Ectodermal cell (in vitro differentiated cells): ENCODE data around the gene CDC123.
"Not testable (repeated sequence)": the region's sequence is repeated elsewhere in the genome, so short reads cannot be mapped to it uniquely, and the experiment has no call there.

Experiments used
- H3K27ac ChIP-seq: 2 replicates; pipeline ENCODE4 v1.7.0; 2013; ENCODE audit warnings: mild to moderate bottlenecking, low read depth, low read length; ENCODE audit not compliant: insufficient read depth, poor library complexity, severe bottlenecking
- H3K27me3 ChIP-seq: 2 replicates; pipeline ENCODE4 v1.7.0; 2013; ENCODE audit warnings: mild to moderate bottlenecking, low read length; ENCODE audit not compliant: insufficient read depth, control insufficient read depth, poor library complexity, severe bottlenecking
- H3K36me3 ChIP-seq: one replicate; pipeline ENCODE4 v1.7.0; 2013; ENCODE audit warnings: low read length; ENCODE audit not compliant: control insufficient read depth, insufficient read depth
- H3K4me1 ChIP-seq: one replicate; pipeline ENCODE4 v1.7.0; 2013; ENCODE audit warnings: low read length; ENCODE audit not compliant: control insufficient read depth, insufficient read depth
- H3K4me3 ChIP-seq: 2 replicates; pipeline ENCODE4 v1.7.0; 2013; ENCODE audit warnings: low read depth, low read length, control low read depth; ENCODE audit not compliant: insufficient read depth
- H3K9me3 ChIP-seq: 2 replicates; pipeline ENCODE4 v1.7.0; 2013; ENCODE audit warnings: mild to moderate bottlenecking, low read length, moderate library complexity; ENCODE audit not compliant: control insufficient read depth
- WGBS, 2 experiments: methylation state at CpG; one replicate each; pipeline ENCODE4 v1.1.7; 2013; ENCODE audit warnings: missing lambda C conversion rate in 2 of 2; 5-methylcytosine and 5-hydroxymethylcytosine counted together

CDC123 gene

GRCh38 chr10:12225444-12225843 lies 29.5 kb downstream of the CDC123 start:
- H3K27ac ChIP-seq, result no peak overlapping the region
- no peak overlapping the region for H3K4me3 ChIP-seq
- peaks cover 40% of the 10 kb centered on the region for H3K36me3 ChIP-seq
- H3K27me3 ChIP-seq, result no peaks in the 10 kb centered on the region
- WGBS, 2 experiments, result 88 to 100% methylated on average over 2 of the region's 2 CpGs
- no peaks in the 10 kb centered on the region for H3K9me3 ChIP-seq
- H3K4me1 ChIP-seq, result no peaks in the 10 kb centered on the region

- H3K4me3 ChIP-seq, H3K27ac ChIP-seq, H3K4me1 ChIP-seq, H3K9me3 ChIP-seq, H3K27me3 ChIP-seq: not testable (repeated sequence)
- peaks cover 40% of the 10 kb centered on the region for H3K36me3 ChIP-seq
- 93 to 95% methylated on average over 28 of the region's 28 CpGs for WGBS, 2 experiments
These were observed 30.4 kb downstream of the CDC123 start for GRCh38 chr10:12226438-12226837.

- no peaks in the 10 kb centered on the region for H3K27me3 ChIP-seq
- H3K9me3 ChIP-seq, result no peaks in the 10 kb centered on the region
- peaks cover 23% of the 10 kb centered on the region for H3K36me3 ChIP-seq
- no peaks in the 10 kb centered on the region for H3K4me1 ChIP-seq
- H3K27ac ChIP-seq, result no peak overlapping the region
- 94 to 96% methylated on average over 11 of the region's 11 CpGs for whole genome bisulfite sequencing, 2 experiments
- no peak overlapping the region for H3K4me3 ChIP-seq
These were observed 32.9 kb downstream of the CDC123 start for GRCh38 chr10:12228851-12229250.

- H3K4me1 ChIP-seq, H3K9me3 ChIP-seq, H3K27ac ChIP-seq, H3K27me3 ChIP-seq, H3K4me3 ChIP-seq: not testable (repeated sequence)
- peaks cover 48% of the 10 kb centered on the region for H3K36me3 ChIP-seq
- WGBS, 2 experiments, result 91 to 99% methylated on average over 5 of the region's 5 CpGs
These were observed 38.7 kb downstream of the CDC123 start for GRCh38 chr10:12234687-12235086.

- Histone ChIP-seq H3K27me3 (no peaks in the 10 kb centered on the region), H3K27ac (no peak overlapping the region), H3K36me3 (peaks cover 45% of the 10 kb centered on the region), H3K4me3 (no peak overlapping the region), H3K9me3 (no peaks in the 10 kb centered on the region), H3K4me1 (no peaks in the 10 kb centered on the region)
- 96 to 97% methylated on average over 3 of the region's 3 CpGs for whole genome bisulfite sequencing, 2 experiments
These were observed 39.2 kb downstream of the CDC123 start for GRCh38 chr10:12235116-12235694.

- Histone ChIP-seq H3K4me3 (no peak overlapping the region), H3K9me3 (no peaks in the 10 kb centered on the region), H3K36me3 (peaks cover 51% of the 10 kb centered on the region), H3K4me1 (no peaks in the 10 kb centered on the region), H3K27ac (no peak overlapping the region), H3K27me3 (no peaks in the 10 kb centered on the region)
- WGBS, 2 experiments, result 95% methylated on average over 4 of the region's 4 CpGs
These were observed 39.8 kb downstream of the CDC123 start for GRCh38 chr10:12235796-12236195.

GRCh38 chr10:12237265-12238220 lies 41.6 kb downstream of the CDC123 start:
- peaks cover 52% of the 10 kb centered on the region for H3K36me3 ChIP-seq
- H3K27ac ChIP-seq, result no peak overlapping the region
- no peaks in the 10 kb centered on the region for H3K27me3 ChIP-seq
- no peaks in the 10 kb centered on the region for H3K4me1 ChIP-seq
- no peak overlapping the region for H3K4me3 ChIP-seq
- H3K9me3 ChIP-seq, result no peaks in the 10 kb centered on the region
- 94 to 97% methylated on average over 13 of the region's 13 CpGs for WGBS, 2 experiments

GRCh38 chr10:12238821-12239220 lies 42.8 kb downstream of the CDC123 start:
- Histone ChIP-seq H3K27ac (no peak overlapping the region), H3K9me3 (no peaks in the 10 kb centered on the region), H3K4me3 (no peak overlapping the region), H3K27me3 (no peaks in the 10 kb centered on the region), H3K4me1 (no peaks in the 10 kb centered on the region), H3K36me3 (peaks cover 52% of the 10 kb centered on the region)
- 91 to 94% methylated on average over 8 of the region's 8 CpGs for WGBS, 2 experiments

- Histone ChIP-seq H3K27ac (no peak overlapping the region), H3K36me3 (peaks cover 35% of the 10 kb centered on the region), H3K27me3 (no peaks in the 10 kb centered on the region), H3K4me3 (no peak overlapping the region), H3K9me3 (no peaks in the 10 kb centered on the region), H3K4me1 (no peaks in the 10 kb centered on the region)
- 94 to 96% methylated on average over 19 of the region's 19 CpGs for WGBS, 2 experiments
These were observed 46.0 kb downstream of the CDC123 start for GRCh38 chr10:12241810-12242529.
